ENCODE data around the gene CHAT.

CHAT gene

DNA sequence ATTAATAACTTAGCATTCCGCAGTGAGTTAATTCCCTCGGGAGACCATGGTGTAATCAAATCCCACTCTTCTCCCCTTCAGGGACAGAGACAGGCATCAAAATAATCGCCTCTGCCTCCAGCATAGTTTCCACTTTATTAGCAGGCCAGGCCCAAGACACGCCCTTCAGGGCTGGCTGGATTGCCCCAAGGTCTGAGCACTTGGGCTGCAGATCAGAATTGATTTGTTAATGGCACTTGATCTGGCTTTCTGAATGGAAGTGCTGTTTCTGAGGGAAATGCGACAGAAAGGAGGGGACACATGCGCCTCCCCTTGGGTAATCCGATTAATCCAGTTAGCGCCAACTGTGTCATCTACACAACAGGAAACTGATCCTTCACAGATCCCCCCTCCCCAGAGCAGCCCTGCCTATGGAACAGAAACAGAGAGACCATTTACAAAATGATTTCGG lies 15.6 kb downstream of the CHAT start:
- no peak for DNase-seq (ENCODE audit: low read depth, low spot score)

DNA sequence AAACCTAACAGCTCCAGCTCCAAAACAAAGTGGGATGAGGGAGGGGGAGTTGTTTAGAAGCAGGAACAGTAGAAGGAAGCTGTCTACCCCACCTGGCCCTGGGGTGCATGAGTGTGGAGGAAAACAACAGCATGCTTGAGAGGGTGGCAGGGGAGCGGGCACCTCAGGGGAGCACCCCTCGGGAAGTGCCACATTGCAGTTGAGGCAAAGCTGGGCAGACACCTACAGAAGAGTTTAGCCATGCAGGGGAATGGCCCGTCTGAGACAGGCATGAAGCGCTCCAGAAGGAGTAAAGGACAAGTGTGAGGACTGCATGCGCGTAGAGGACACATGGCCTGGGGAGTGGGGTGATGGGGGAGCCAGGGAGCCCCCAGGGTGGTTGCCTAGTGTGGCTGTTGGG lies 18.1 kb downstream of the CHAT start:
- DNase-seq (ENCODE audit: low read depth, low spot score) = no peak

DNA sequence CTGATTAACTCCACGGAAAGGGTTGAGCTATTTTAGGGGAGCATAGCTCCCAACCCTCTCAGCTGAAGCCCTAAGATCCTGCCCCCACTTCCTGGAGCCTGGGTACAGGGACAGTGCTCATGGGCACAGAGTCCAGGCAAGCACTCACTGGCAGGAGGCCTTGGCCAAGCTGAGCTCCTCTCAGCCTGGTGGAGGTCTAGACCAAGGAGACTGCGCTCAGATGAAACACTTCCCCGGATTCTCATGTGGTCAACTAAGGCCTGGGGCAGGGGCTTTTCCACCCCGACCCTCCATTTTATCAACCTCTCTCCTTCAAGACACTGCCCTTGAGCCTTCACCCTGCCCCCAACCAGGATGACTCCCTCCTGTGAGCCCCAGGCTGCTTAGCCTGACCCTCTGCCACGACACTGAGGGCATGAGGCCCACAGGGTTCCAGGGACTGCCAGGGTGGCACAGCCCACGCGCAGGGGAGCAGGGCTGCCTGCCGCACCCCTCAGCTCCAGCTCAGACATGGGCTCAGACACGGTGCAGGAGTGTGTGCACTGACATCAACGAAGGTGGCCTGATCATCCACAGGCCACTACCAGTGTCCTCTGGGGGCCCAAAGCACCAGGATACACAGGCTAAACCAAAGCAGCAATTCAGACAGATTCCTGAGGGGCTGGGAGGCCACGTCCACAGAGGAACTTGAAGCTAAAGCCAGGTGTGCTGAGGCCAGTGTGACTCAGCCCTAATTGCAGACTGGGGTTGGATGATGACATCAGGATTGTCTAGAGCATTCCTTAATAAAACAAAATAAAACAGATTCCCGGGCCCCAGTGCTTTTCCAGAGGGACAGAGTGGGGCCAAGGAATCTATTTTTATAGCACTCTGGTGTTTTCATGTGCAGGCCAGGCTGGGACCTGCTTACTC lies 18.8 kb downstream of the CHAT start:
- no peak for DNase-seq (ENCODE audit: low read depth, low spot score)

DNA sequence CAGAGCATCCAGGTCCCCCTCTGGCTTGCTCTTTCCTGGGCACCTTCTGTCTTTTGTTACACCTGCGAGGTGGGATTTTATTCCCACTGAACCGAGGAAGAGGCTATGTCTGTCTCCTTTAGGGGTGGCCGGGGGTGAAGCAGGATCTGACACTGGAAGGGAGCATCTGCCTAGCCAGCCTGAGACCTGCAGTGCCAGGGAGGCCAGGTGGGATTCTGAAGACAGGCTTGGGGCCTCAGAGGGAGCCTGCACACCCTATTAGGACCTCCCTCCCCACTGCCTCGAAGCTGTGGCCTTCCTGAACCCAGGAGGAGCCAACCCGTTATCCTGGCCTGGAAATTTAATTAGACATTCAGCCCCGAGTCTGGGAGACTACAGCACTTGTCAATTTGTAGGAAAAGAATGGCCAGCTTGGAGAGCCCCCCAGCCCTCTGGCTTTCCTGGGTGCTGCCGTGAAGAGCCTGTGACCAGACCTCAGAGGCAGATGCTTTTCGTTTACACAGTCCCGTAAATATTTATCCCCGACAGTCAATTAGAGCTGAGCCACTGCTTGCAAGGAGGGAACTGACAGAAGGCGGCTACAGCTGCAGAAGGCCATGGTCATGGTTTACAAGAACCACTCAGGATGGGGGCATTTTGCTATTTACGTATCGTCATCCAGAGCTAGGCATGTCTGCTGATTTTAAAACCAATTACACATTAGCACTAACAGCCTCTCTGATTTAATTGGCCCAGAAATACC lies 19.7 kb downstream of the CHAT start:
- no peak for DNase-seq (ENCODE audit: low read depth, low spot score)

DNA sequence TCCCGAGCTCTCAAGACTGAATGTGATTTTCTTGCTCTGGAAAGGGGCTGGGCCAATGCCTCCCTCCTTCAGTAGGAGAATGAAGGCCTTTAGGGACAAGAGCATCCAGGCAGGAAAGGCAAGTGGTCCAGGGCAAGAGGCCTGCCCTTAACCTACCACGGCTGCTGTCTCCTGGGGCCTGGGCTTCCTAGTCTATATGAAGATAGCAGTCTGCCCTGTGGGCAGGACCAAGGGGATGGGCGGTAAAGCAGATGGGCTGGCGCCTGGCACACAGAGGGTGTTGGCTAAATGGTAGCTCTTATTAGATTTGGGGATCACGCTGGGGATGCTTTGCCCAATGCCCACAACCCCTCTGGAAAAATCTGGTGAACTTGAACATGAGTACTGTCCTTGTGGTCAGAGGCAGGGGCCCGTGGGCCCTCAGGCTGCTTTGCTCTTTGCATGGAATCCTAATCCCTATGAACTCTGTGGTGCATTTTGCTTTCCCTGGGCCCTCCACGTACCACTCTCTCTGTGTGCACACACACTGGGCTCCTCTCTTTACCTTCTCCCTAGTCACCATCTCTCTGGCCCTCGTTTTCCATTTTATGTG lies 20.3 kb downstream of the CHAT start:
- no peak for DNase-seq (ENCODE audit: low read depth, low spot score)

DNA sequence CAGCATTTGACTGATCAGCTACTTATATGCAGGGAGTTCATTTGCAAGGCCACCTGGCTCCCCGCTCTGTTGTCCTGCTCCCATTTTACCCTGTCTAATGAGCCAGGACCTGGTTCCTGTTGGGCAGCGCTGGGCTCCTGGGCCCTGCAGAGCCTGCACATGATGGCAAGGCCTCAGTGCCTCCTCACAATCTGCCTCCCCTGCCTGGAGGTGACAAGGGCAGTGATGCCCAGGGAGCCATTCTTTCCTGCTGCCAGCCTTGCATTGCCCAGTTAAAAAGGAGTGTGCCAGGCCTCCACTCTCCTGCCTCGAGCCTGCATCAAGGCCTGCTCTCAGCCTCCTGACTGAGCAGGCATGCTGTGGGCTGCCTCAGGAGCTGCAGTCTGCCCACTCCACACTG lies 28.5 kb downstream of the CHAT start:
- no peak for DNase-seq (ENCODE audit: low read depth, low spot score)

DNA sequence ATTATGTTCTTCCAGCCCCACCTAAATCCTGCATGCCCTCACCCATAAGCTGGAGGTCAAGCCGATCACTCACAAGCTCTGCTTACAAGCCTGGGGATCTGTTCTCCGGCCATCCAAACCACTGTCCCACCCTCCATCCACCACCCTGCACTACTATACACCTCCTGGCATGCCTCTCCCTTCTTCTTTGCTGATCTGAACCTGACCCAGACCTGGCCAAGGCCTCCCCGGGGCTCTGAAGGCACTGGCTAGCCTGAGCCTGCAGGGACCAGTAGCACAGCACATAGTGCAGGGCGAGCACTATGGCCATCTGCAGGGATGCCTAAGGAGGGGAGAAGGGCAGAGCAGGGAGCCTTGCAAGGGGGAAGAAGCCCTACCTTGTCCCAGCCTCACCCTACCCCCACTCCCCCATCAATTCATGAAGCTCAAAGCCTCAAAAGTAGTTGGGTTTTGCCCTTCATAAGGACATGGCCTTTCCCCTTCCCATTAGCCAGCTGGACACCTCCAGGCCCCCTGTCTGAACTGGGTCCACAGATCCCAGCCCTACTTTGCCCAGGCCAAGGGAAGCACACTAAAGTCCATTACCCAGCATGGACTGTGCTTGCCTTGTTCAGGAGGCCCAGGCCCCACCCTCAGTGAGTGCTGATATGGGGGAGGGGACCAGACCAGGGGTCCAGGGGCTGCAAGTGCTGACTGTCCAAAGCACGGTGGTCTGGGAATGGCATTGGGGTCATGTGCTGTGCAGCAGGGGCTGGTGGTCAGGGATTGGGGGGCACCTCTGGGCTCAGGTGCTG lies 29.6 kb downstream of the CHAT start:
- DNase-seq (ENCODE audit: low read depth, low spot score) = no peak

DNA sequence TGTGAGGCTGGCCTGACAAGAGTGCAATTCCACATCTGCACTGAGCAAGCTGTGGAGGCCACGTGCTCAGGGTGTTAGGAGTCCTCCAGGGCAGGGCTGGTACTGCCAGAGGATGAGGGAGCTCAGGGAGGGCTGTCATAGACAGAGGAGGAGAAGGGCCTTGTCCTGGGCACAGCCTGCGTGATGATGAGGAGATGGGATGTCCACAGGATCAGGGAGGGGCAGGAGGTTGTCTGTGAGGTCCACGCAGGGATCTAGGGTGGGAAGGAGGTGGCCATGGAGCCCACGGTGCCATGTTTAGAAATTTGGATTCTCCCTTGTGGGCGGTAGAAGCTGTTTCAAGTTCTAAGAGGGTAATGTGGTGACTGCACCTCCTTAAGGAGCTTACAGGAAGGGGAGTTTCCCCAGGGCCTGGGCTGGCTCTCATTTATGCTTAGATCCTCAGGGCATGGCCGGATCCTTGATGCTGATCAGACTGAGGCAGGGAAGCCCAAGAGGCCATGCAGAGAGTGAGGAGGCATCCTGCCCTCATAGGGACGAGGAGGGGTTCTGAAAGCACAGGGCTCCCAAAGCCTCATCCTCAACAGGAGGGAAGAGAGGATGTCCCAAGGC lies 30.3 kb downstream of the CHAT start:
- no peak for DNase-seq (ENCODE audit: low read depth, low spot score)

DNA sequence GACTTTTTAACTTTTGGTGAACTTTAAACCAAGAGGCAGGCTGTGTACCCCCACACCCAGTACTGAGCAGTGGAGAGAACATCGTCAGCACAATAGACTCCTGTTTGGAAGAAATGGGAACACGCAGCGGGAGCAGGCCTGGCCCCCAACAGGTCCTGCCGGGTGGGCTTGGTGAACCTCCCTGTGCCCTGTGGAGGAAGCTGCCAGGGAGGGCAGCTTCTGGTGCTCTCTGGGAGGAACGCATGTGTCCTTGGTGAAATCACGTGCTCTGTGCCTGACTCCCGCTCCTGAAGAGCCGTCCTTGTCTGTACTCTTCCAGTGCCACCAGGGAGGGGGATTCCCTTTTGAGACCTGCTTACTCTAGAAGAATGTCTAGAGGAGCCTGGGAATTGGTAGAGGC lies 31.6 kb downstream of the CHAT start:
- DNase-seq (ENCODE audit: low read depth, low spot score) = no peak

DNA sequence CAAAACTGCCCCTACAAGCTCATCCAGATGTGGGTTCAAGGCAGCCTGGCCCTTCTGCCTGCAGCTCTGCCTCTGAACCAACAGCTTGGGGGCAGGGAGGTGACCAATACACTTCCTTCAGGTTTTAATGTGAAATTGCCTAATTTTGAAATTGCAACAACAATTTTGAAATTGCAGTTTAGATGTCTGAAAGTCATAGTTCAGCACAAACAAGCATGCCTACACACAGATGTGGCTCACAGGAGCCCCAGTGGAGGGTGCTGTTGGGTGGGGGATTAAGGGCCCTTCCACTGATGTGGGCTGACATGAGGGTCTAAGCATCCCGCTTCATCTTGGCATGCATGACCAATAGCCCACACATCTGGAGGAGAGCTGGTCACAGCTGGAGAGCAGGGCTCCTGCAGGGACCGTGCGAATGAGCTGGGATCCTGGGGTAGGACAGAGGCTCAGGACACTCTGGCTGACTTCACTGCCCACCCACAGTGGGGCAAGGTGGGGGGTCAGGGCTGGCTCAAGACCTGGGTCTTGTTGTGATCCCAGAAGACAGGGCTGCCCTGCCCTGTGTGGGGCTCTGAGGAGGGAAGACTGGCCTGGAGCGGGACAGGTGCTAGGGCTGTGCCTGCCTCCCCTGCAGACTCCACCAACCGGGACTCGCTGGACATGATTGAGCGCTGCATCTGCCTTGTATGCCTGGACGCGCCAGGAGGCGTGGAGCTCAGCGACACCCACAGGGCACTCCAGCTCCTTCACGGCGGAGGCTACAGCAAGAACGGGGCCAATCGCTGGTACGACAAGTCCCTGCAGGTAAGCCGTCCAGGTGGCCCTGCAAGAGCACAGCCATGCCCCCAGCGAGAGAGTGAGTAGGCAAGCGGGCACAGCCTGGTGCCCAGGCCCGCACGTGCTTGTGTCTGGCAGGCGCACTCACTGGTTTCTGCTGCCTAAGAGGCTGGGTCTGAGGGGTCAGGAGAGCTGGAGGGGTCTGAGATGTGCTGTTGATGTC lies 32.3 kb downstream of the CHAT start:
- DNase-seq (ENCODE audit: low read depth, low spot score) = no peak

DNA sequence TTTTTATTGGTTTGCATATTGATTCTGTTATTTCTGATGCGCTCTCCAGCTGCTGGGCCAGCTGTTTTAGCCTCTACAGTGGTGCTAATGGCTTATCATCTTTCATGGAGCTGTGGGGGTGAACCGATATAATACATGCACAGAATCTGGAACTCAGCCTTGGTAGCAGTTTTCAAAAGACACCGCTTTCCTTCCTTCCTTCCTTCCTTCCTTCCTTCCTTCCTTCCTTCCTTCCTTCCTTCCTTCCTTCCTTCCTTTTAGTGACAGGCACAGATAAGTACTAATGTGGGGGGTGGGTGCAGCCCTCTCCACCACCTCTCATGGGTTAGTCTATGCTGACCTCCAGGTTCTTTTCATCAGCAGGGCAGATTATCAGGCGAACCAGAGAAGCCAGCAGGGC lies 33.7 kb downstream of the CHAT start:
- no peak for DNase-seq (ENCODE audit: low read depth, low spot score)

DNA sequence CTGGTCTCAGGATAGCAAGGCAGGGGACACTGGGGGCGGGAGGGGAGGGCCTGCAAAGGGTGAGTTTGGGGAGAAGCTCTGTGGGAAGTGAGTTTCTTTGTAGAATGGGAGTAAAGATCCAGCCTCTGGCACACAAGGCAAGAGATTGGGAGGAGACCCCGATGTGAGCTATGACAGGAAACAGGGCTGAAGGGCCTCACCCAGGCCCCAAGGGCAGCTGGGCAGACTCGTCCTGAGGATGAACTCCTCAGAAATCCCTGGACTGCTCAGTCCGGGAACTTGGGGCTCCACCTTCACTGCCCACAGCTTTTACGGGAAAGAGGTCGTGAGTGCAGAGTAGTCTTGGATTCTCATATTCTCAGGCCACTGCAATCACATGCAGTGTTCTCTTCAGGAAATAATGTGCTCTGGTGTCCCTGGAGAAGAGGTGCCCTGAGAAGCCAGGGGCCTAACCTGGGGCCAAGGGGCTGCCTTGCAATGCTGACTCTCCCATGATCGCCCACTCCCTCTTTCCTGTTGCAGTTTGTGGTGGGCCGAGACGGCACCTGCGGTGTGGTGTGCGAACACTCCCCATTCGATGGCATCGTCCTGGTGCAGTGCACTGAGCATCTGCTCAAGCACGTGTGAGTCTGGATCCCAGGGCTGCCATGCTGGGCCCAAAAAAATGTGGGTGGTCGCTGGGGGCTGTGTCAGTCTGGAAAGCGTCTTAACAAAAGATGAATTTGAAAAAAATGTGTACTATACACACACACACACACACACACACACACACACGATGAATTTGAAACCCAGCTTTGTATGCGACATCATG lies 34.4 kb downstream of the CHAT start:
- no peak for DNase-seq (ENCODE audit: low read depth, low spot score)

DNA sequence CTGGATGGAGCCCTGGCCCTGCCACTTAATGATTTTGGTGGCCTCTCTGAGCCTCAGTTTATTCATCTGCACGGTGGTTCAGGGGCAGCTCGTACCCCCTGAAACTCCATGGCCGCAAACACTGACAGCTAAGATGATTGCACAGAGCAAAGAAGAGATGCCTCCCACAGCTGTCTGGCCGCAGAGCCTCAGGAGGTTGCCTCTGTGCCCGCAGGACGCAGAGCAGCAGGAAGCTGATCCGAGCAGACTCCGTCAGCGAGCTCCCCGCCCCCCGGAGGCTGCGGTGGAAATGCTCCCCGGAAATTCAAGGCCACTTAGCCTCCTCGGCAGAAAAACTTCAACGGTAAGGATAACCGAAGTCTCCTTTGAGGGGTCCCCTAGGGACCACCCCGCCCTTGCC lies 35.5 kb downstream of the CHAT start:
- DNase-seq (ENCODE audit: low read depth, low spot score) = no peak

DNA sequence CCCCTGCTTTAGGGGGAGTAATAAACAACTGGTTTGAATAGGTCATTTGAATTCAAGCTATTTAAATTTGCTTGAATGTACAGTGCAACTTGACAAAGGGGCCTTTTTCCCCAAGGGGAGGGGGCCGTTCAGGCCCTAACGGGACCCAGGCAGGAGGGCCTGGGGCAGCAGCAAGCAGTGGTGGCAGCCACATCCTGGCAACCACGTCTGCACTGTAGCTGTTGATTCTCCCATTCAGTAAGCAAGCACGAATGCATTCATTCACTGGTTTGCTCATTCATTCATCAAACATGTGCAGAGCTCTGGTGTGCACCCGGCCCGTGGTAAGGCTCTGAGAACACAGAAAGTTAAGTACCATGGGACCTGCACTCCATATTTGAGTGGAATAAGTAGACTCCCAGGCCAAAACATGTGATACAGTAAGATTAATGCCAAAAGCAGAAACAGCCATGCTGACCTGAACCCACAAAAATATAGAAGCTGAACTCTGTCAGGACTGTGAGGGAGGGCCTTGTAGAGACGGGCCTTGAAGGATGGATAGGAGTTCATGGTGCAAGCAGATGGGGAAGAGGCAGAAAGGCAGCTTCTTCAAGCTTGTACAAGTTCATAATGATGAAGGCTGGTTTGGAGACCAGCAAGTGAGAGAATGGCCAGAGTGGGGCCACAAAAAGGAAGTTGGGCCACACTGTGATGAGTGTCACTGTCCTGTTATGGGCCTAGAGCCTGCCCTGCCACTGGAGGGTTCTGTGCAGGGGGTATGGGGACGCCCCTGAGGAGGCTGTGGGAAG lies 36.3 kb downstream of the CHAT start:
- no peak for DNase-seq (ENCODE audit: low read depth, low spot score)

DNA sequence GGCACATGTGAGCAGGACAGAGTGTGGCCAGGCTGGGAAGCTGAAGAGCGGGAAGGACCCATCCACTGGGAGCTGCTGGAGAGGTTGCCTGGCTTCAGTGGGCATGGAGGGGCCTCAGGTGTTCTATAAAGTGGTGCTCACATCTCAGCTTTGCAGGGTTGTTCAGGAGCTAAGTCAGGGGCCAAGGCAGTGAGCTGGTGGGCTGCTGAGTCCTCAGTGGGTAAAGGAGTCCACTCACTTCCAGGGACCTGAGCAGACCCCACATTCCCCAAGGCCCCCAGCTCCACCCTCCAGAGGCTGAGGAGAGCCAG lies 36.8 kb downstream of the CHAT start:
- DNase-seq (ENCODE audit: low read depth, low spot score) = no peak

DNA sequence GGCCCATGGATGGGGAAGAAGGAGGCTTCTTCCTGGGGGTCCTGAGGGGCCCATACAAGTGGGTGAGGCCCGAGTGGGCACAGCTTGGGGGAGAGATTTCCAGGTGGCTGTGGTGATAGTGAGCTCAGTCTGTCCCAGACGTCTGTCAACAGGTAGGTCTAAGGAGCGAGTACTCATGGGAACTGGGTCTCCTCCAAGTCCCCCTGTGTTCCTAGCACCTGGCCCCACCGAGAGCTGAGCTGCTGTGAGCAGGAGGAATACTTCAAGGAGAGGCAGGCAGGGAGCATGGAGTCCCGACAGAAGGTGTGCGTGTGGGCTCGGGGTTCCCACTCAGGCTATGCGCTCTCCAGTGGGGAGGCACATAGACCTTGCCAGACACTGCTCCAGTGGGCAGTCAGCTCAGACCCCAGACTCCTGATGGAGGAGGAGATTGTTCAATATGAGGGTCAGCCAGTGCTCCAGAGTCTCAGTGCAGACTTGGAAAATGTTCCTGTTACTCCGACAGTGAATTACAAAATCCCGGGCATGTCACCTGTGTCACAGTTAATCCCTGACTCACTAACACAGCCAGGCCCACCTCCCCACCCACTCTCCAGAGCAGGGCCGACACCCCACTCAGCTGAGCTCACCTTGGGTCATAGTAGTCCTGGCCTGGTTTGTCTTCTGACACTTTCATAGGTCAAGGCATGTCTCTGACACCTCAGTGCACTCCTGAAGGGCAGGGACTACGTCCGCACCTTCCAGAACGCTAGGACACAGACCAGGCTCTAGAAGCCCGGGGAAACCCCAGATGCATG lies 37.4 kb downstream of the CHAT start:
- no peak for DNase-seq (ENCODE audit: low read depth, low spot score)

DNA sequence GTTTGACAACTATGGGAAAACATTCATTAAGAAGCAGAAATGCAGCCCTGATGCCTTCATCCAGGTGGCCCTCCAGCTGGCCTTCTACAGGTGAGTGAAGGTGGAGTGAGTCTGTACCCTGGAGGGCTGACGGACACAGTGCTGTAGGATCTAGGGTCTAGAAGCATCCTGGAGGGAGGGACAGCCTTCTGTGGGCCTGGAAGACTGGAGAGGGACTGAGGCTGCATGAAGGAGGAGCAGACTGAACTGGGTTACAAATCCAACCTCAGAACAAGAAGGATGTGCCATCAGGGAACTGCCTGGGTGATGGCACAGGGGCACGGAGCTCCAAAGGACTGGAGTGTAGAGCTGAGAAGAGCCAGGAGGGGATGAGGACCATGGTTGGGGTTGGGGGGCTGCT lies 38.1 kb downstream of the CHAT start:
- DNase-seq (ENCODE audit: low read depth, low spot score) = no peak

Data from activated CD4-positive, CD25-positive, alpha-beta regulatory T cell treated with anti-CD3 and anti-CD28 coated beads, Interleukin-2, amount 50 U/mL, for 16 hours (primary cell).